Suppressor macrophage treated with lipopolysaccharide for 4 hours (primary cell): ENCODE results near the gene QARS1.

Source experiments
- DNase-seq: peaks from one replicate; pipeline ENCODE4 v3.0.0-alpha.2; 2020

The QARS1 gene

GRCh38 chr3:49120096-49120437 lies 15.5 kb upstream of the QARS1 start:
- peak; percentile 3 for DNase-seq

GRCh38 chr3:49119439-49119838 lies 14.9 kb upstream of the QARS1 start:
- DNase-seq: no peak

GRCh38 chr3:49119036-49119435 lies 14.5 kb upstream of the QARS1 start:
- DNase-seq: no peak

- DNase-seq: no peak
Measured at GRCh38 chr3:49112262-49112661, 7.7 kb upstream of the QARS1 start.

GRCh38 chr3:49111347-49111746 lies 6.8 kb upstream of the QARS1 start:
- DNase-seq: no peak

- no peak for DNase-seq
Measured at GRCh38 chr3:49110780-49111179, 6.2 kb upstream of the QARS1 start.

- no peak for DNase-seq
Measured at GRCh38 chr3:49108346-49108745, 3.8 kb upstream of the QARS1 start.

GRCh38 chr3:49104052-49104426 lies 518 bp downstream of the QARS1 start:
- no peak for DNase-seq

GRCh38 chr3:49100046-49100615 lies 4.4 kb downstream of the QARS1 start:
- DNase-seq: no peak

GRCh38 chr3:49098910-49099630 lies 5.5 kb downstream of the QARS1 start:
- no peak for DNase-seq

GRCh38 chr3:49098429-49098828 lies 6.1 kb downstream of the QARS1 start:
- DNase-seq: no peak

GRCh38 chr3:49093853-49094767 lies 10.4 kb downstream of the QARS1 start, which contains the start of gene QRICH1:
QRICH1 (minus strand) TSS chr3:49094071; CDS start chr3:49077017, 17,054 bp downstream.
- DNase-seq: peak; percentile 99

- peak; percentile 79 for DNase-seq
Measured at GRCh38 chr3:49092938-49093852, 11.4 kb downstream of the QARS1 start.

GRCh38 chr3:49081429-49081828 lies 23.1 kb downstream of the QARS1 start:
- DNase-seq: no peak

GRCh38 chr3:49079270-49079669 lies 25.3 kb downstream of the QARS1 start:
- DNase-seq: no peak

- DNase-seq: no peak
Measured at GRCh38 chr3:49076646-49077045, 27.9 kb downstream of the QARS1 start.

- no peak for DNase-seq
Measured at GRCh38 chr3:49076116-49076515, 28.4 kb downstream of the QARS1 start.

GRCh38 chr3:49058011-49058410 lies 46.5 kb downstream of the QARS1 start:
- DNase-seq: no peak

GRCh38 chr3:49057268-49057667 lies 47.3 kb downstream of the QARS1 start:
- DNase-seq: no peak

- no peak for DNase-seq
Measured at GRCh38 chr3:49054344-49054862, 50.2 kb downstream of the QARS1 start.

GRCh38 chr3:49053543-49053942 lies 51.0 kb downstream of the QARS1 start:
- DNase-seq: no peak
